ENCODE measurements around the gene ARHGEF7.

Gene ARHGEF7

GRCh38 chr13:111243981-111244380 lies 128.9 kb downstream of the ARHGEF7 start:
- Histone ChIP-seq H3K9me3 (no peaks in the 10 kb centered on the region), H3K36me3 (peaks cover 99% of the 10 kb centered on the region), H3K4me1 (no peaks in the 10 kb centered on the region), H3K27ac (no peak overlapping the region), H3K27me3 (no peaks in the 10 kb centered on the region), H4K20me1 (peaks cover 93% of the 10 kb centered on the region), H3K4me3 (no peak overlapping the region), H3K9ac (no peak overlapping the region), H3K4me2 (no peak overlapping the region)
- TF ChIP-seq Cebpa-rat (IDR thresholded peaks at IDR 0.05), result no peak

- TF ChIP-seq Cebpa-rat (IDR thresholded peaks at IDR 0.05), result no peak
These were observed 130.7 kb downstream of the ARHGEF7 start for GRCh38 chr13:111245576-111246384.

DNA sequence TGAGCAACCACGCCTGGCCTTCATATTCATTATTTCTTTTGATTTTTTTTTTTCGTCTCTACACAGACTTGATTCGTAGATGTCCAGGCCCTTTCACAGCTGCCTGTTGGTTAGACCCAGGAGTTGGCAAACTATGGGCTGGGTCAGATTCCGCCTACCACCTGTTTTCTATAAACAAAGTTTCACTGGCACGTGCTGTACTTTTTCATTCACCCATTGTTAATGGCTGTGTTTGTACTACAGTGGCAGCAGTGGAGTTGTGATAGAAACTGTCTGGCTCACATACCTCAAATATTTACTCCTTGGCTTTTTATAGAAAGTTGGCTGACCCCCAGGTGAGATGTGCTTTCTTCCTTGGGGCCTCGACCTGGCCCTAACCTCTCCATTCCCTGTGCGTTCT lies 132.4 kb downstream of the ARHGEF7 start:
- Histone ChIP-seq H3K4me2 (no peak overlapping the region), H3K27me3 (no peaks in the 10 kb centered on the region), H3K4me1 (no peaks in the 10 kb centered on the region), H3K36me3 (peaks cover 99% of the 10 kb centered on the region), H3K9me3 (peaks cover 12% of the 10 kb centered on the region), H3K4me3 (no peak overlapping the region), H3K9ac (no peak overlapping the region), H3K27ac (no peak overlapping the region), H4K20me1 (peaks cover 90% of the 10 kb centered on the region)
- no peak for TF ChIP-seq Cebpa-rat (IDR thresholded peaks at IDR 0.05)

More at GRCh38 chr13:111245576-111246384, 130.7 kb downstream of the ARHGEF7 start:
- H3K4me3 ChIP-seq, result no peak overlapping the region
- peaks cover 99% of the 10 kb centered on the region for H3K36me3 ChIP-seq
- peaks cover 93% of the 10 kb centered on the region for H4K20me1 ChIP-seq
- no peaks in the 10 kb centered on the region; the same call in 1 of the 2 replicates for H3K9me3 ChIP-seq
- H3K4me2 ChIP-seq, result no peak overlapping the region
- H3K27ac ChIP-seq, result no peak overlapping the region
- no peaks in the 10 kb centered on the region for H3K27me3 ChIP-seq
- H3K4me1 ChIP-seq, result no peaks in the 10 kb centered on the region
- H3K9ac ChIP-seq, result no peak overlapping the region

- Histone ChIP-seq H3K9me3 (peaks cover 25% of the 10 kb centered on the region), H3K27me3 (no peaks in the 10 kb centered on the region), H3K4me2 (no peak overlapping the region), H3K9ac (no peak overlapping the region), H3K4me1 (no peaks in the 10 kb centered on the region), H3K36me3 (peaks cover 100% of the 10 kb centered on the region), H3K27ac (no peak overlapping the region), H4K20me1 (peaks cover 77% of the 10 kb centered on the region), H3K4me3 (no peak overlapping the region)
- TF ChIP-seq Cebpa-rat (IDR thresholded peaks at IDR 0.05), result no peak
These were observed 133.7 kb downstream of the ARHGEF7 start for GRCh38 chr13:111248822-111249221.

- no peak overlapping the region for H3K4me3 ChIP-seq
- TF ChIP-seq Cebpa-rat (IDR thresholded peaks at IDR 0.05), result no peak
- no peaks in the 10 kb centered on the region for H3K4me1 ChIP-seq
- H3K4me2 ChIP-seq, result no peak overlapping the region
- no peak overlapping the region for H3K27ac ChIP-seq
- peaks cover 70% of the 10 kb centered on the region for H4K20me1 ChIP-seq
- H3K9me3 ChIP-seq, result peaks cover 31% of the 10 kb centered on the region
- peaks cover 98% of the 10 kb centered on the region for H3K36me3 ChIP-seq
- H3K9ac ChIP-seq, result no peak overlapping the region
- no peaks in the 10 kb centered on the region for H3K27me3 ChIP-seq
These were observed 134.7 kb downstream of the ARHGEF7 start for GRCh38 chr13:111249637-111250360.

DNA sequence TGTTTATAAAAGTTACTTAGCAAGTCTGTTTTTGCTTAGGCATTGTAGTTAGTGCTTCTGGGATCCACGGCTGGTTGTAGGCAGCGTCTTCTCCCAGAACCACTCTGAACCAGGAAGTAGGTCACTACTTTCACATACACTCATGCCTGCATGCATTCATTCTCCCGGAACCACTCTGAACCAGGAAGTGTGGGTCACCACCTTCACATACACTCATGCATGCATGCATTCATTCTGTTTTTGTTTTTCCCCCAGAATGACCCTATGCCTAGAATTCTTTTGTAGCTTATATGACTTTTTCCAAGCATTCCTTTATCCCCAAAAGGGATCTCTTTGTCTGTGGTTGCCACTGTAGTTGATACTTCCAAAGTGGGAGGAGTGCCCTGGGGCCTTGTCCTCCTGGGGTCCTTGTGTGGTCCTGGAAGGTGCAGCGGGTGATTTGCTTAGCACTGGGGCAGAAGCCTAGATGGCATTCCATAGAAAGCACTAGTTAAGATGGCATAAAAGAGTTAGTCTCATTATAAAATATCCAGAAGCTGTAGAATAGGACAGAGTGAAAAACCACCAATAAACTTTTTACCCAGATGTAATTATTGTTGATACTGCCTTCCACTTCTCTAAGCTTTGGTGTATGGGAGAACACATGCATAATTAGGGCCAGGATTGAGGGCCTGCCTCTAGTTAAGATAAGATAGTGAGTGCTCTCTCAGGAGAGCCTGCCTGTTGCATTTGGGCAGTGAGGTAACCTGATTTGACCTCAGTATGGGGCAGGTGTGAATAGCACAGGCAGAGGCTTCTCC lies 136.7 kb downstream of the ARHGEF7 start:
- no peak for TF ChIP-seq Cebpa-rat (IDR thresholded peaks at IDR 0.05)

GRCh38 chr13:111252446-111253364 lies 137.6 kb downstream of the ARHGEF7 start:
- no peaks in the 10 kb centered on the region for H3K27me3 ChIP-seq
- peaks cover 55% of the 10 kb centered on the region for H4K20me1 ChIP-seq
- no peak overlapping the region for H3K27ac ChIP-seq
- no peak overlapping the region for H3K9ac ChIP-seq
- peaks cover 97% of the 10 kb centered on the region for H3K36me3 ChIP-seq
- H3K9me3 ChIP-seq, result peaks cover 58% of the 10 kb centered on the region
- H3K4me1 ChIP-seq, result no peaks in the 10 kb centered on the region
- no peak for TF ChIP-seq Cebpa-rat (IDR thresholded peaks at IDR 0.05)
- H3K4me3 ChIP-seq, result no peak overlapping the region
- no peak overlapping the region for H3K4me2 ChIP-seq

More for the DNA sequence above, 136.7 kb downstream of the ARHGEF7 start:
- Histone ChIP-seq H3K9ac (no peak overlapping the region), H3K4me1 (no peaks in the 10 kb centered on the region), H3K36me3 (peaks cover 97% of the 10 kb centered on the region), H3K27ac (no peak overlapping the region), H3K4me3 (no peak overlapping the region), H4K20me1 (peaks cover 60% of the 10 kb centered on the region), H3K4me2 (no peak overlapping the region), H3K9me3 (peaks cover 50% of the 10 kb centered on the region), H3K27me3 (no peaks in the 10 kb centered on the region)

- Histone ChIP-seq H3K4me2 (no peak overlapping the region), H3K4me1 (no peaks in the 10 kb centered on the region), H3K9ac (no peak overlapping the region), H4K20me1 (peaks cover 49% of the 10 kb centered on the region), H3K27ac (no peak overlapping the region), H3K27me3 (no peaks in the 10 kb centered on the region), H3K9me3 (peaks cover 66% of the 10 kb centered on the region), H3K36me3 (peaks cover 97% of the 10 kb centered on the region), H3K4me3 (no peak overlapping the region)
- TF ChIP-seq Cebpa-rat (IDR thresholded peaks at IDR 0.05), result no peak
These were observed 138.3 kb downstream of the ARHGEF7 start for GRCh38 chr13:111253365-111253872.
